Measurements from ENCODE around the gene HOXA4. TPM values are rescaled to one million over a fixed set of nuclear protein-coding genes. Genes with fewer than 3 reads are reported as not detected.

The HOXA4 gene
- 0.72 and 1.2 TPM in 2 replicates for total RNA-seq

DNA sequence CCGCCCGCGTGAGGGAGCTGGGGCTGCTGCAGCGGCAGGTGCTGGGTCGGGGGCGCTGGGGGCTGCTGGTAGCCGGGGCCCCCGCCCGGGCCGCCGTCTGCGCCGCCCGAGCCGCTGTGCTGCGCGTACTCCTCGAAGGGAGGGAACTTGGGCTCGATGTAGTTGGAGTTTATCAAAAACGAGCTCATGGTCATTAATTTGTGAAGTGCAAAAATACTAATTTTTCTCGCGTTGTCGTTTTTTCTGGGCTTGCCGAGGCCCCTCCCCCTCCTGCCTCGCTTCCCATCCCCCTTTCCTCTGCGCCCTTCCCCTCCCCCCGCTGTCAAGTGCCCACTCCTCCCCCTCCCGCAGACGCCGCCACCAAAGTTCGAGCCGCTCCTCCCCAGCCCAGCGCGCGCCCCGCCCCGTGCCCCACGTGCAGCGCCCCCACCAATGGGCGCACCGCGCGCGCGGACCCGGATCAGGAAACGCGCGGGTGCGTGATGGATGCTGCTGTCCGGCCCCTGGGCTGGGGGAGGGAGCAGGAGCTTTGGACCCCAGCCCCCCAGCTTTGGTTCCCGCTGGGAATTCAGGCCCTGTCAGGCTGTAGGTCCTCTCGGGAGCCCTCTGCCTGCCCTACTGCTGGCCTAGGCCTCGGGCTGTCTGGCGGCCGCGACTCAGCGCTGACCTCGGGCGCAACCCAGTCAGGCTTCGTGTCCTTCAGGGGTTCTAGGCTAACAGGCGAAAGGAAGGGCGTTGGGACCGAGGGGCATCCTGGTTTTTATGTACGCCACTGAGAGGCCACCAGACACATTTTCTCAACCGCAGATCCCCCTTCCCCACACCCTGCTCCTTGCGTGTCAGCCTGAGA, at the start of gene HOXA4:
Gene HOXA4 (minus strand): TSS at position 218 of the 850 bp plus-strand sequence. CDS start 24 bp downstream, at position 194.
- Histone ChIP-seq H3K27me3 (ENCODE audit: insufficient read depth, low read length) (no peaks in the 10 kb centered on the region), H4K20me1 (ENCODE audit: insufficient read depth, low read length) (peaks cover 6% of the 10 kb centered on the region), H3K9me3 (ENCODE audit: low read depth, low read length) (no peaks in the 10 kb centered on the region), H3K4me3 (ENCODE audit: insufficient read depth, low read length) (peak within 1 kb of the TSS; percentile 76), H3K4me2 (ENCODE audit: insufficient read depth, low read length) (peak within 1 kb of the TSS; percentile 75), H3K36me3 (ENCODE audit: insufficient read depth, low read length) (no peaks in the 10 kb centered on the region), H2AFZ (ENCODE audit: low read length) (peak within 1 kb of the TSS; percentile 73), H3K4me1 (ENCODE audit: insufficient read depth, low read length) (peaks cover 32% of the 10 kb centered on the region), H3K27ac (ENCODE audit: low read depth, low read length) (peak within 1 kb of the TSS; percentile 68), H3K79me2 (ENCODE audit: insufficient read depth, low read length) (peaks cover 46% of the 10 kb centered on the region)
- TF ChIP-seq, protein P1, sequence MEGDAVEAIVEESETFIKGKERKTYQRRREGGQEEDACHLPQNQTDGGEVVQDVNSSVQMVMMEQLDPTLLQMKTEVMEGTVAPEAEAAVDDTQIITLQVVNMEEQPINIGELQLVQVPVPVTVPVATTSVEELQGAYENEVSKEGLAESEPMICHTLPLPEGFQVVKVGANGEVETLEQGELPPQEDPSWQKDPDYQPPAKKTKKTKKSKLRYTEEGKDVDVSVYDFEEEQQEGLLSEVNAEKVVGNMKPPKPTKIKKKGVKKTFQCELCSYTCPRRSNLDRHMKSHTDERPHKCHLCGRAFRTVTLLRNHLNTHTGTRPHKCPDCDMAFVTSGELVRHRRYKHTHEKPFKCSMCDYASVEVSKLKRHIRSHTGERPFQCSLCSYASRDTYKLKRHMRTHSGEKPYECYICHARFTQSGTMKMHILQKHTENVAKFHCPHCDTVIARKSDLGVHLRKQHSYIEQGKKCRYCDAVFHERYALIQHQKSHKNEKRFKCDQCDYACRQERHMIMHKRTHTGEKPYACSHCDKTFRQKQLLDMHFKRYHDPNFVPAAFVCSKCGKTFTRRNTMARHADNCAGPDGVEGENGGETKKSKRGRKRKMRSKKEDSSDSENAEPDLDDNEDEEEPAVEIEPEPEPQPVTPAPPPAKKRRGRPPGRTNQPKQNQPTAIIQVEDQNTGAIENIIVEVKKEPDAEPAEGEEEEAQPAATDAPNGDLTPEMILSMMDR (IDR thresholded peaks at IDR 0.05; ENCODE audit: extremely low read depth, low read depth, low read length) = no peak
- peak; percentile 100 for DNase-seq (ENCODE audit: insufficient read length, low spot score, missing footprints)

DNA sequence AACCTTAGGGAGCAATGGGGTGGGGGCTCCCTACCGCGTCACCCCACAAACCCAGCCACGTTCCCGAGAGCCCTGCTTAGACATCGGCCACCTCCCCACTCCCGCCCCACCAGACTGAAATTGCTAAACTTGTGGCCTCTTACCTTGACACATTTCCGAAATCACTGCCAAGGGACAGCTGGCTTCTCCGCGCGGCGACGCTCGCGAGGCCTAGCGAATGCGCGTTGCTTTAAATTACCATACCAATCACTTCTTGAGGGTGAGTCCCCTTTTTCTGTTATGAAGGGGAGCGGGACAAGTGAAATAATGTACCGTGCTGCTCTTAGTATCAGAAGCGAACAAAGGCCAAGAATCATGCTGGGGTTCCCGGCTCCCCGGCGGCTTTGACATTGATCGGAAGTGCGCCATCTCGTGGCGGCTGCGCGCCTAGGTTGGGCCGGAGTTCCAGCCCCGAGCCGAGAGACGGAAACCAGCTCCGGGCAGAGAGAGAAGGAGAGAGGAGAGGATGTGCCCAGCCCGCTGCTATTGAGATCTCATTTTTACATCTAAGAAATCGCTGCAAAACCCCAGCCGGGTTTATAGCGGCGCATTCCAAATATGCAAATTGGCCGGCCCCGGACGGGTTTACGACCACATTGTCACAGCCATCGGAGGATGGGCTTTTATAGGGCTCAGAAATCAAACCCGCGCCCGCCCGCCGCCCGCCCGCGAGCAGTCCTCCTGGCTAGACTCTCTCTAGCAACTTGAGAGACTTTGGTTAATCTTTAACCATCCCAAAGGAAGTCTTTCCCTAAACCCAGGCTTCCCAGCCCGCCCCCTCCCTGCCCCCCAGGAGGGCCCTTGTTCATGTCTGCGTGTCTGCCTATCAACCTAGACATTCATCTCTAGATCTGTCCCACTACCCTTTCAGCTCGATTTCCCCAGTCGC, 49.2 kb upstream of the HOXA4 start:
- DNase-seq (ENCODE audit: insufficient read length, low spot score, missing footprints) = peak; percentile 96
- TF ChIP-seq, protein P1 (IDR thresholded peaks at IDR 0.05; ENCODE audit: extremely low read depth, low read depth, low read length) = peak; percentile 85
- peaks cover 67% of the 10 kb centered on the region for H3K4me1 ChIP-seq (ENCODE audit: insufficient read depth, low read length)
- peak overlapping the region; percentile 75 for H2AFZ ChIP-seq (ENCODE audit: low read length)
- H3K27ac ChIP-seq (ENCODE audit: low read depth, low read length) = peak overlapping the region; percentile 76
- H3K79me2 ChIP-seq (ENCODE audit: insufficient read depth, low read length) = peaks cover 98% of the 10 kb centered on the region
- H3K9me3 ChIP-seq (ENCODE audit: low read depth, low read length) = no peaks in the 10 kb centered on the region
- H4K20me1 ChIP-seq (ENCODE audit: insufficient read depth, low read length) = no peaks in the 10 kb centered on the region
- peak overlapping the region; percentile 99 for H3K4me2 ChIP-seq (ENCODE audit: insufficient read depth, low read length)
- peaks cover 8% of the 10 kb centered on the region for H3K36me3 ChIP-seq (ENCODE audit: insufficient read depth, low read length)
- no peaks in the 10 kb centered on the region for H3K27me3 ChIP-seq (ENCODE audit: insufficient read depth, low read length)
- peak overlapping the region; percentile 75 for H3K4me3 ChIP-seq (ENCODE audit: insufficient read depth, low read length)

DNA sequence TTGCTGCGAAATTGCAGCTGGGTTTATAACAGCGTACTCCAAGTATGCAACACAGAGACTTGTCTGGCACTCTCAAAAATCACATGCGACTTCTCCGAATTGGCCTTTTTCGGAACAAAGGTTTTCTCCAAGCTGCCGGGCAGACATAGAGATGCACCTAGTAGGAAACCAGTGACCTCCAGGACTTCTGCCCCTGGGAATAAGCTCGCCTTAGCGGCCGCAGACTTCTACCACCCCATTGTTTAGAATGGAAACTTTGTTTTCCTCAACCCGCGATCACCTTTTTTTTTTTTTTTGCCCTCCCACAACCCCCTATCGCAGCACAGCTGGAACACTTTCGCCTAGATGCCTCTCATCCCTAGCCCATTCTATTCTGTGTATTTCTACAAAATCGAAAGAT, 48.5 kb upstream of the HOXA4 start:
- Histone ChIP-seq H4K20me1 (ENCODE audit: insufficient read depth, low read length) (no peaks in the 10 kb centered on the region), H2AFZ (ENCODE audit: low read length) (no peak overlapping the region), H3K79me2 (ENCODE audit: insufficient read depth, low read length) (peaks cover 98% of the 10 kb centered on the region), H3K4me2 (ENCODE audit: insufficient read depth, low read length) (peak overlapping the region; percentile 99), H3K36me3 (ENCODE audit: insufficient read depth, low read length) (peaks cover 8% of the 10 kb centered on the region), H3K27ac (ENCODE audit: low read depth, low read length) (peak overlapping the region; percentile 76), H3K4me3 (ENCODE audit: insufficient read depth, low read length) (peak overlapping the region; percentile 75), H3K9me3 (ENCODE audit: low read depth, low read length) (no peaks in the 10 kb centered on the region), H3K27me3 (ENCODE audit: insufficient read depth, low read length) (no peaks in the 10 kb centered on the region), H3K4me1 (ENCODE audit: insufficient read depth, low read length) (peaks cover 71% of the 10 kb centered on the region)
- DNase-seq (ENCODE audit: insufficient read length, low spot score, missing footprints) = peak; percentile 88
- TF ChIP-seq, protein P1 (IDR thresholded peaks at IDR 0.05; ENCODE audit: extremely low read depth, low read depth, low read length) = no peak
